Activated CD4-positive, CD25-positive, alpha-beta regulatory T cell treated with anti-CD3 and anti-CD28 coated beads, Interleukin-2, amount 50 U/mL, for 16 hours (primary cell): ENCODE measurements around the gene MYO7B.

Experiments
- DNase-seq: peaks from one replicate; pipeline ENCODE4 v3.0.0-alpha.2; 2020; ENCODE audit warnings: low read depth, low spot score

MYO7B gene

GRCh38 chr2:127572841-127573240 lies 37.4 kb downstream of the MYO7B start:
- no peak for DNase-seq

DNA sequence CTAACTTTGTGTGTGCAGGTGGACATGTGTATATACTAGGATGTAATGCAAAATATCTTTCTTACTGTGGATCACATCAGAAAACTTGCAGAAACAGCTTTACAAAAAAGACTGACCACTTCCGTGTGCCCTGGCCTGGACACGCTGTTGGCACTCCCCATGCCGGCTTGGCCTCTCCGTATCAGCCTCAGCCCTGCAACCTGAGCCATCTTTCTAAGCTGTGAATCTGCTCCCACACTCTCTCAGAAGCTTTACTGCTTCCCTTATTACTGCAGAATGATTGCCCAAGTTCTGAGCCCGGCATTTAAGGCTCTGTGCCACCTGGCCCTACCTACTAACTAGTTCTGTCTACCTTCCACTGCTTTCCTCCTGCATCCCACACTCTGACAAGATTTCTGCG lies 37.8 kb downstream of the MYO7B start:
- DNase-seq, result no peak

- no peak for DNase-seq
Measured at GRCh38 chr2:127573771-127574170, 38.3 kb downstream of the MYO7B start.

DNA sequence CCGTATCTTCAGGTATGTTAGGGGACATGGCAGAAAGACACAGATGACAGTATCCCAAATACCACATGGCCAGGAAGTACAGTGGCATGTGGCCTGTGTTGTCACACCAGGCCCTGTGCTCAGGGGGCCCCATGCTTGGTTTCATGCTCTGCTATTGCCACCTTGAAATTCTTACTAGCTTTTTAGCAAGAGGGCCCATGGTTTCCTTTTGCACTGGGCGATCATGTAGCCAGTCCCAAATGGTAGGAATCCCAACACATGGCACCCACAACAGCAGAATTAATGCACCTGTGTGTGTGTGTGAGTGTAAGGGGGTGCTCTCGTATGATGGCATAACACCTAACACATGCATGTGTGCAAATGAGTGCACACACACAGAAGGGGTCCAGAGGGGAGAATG lies 39.2 kb downstream of the MYO7B start:
- DNase-seq, result no peak

DNA sequence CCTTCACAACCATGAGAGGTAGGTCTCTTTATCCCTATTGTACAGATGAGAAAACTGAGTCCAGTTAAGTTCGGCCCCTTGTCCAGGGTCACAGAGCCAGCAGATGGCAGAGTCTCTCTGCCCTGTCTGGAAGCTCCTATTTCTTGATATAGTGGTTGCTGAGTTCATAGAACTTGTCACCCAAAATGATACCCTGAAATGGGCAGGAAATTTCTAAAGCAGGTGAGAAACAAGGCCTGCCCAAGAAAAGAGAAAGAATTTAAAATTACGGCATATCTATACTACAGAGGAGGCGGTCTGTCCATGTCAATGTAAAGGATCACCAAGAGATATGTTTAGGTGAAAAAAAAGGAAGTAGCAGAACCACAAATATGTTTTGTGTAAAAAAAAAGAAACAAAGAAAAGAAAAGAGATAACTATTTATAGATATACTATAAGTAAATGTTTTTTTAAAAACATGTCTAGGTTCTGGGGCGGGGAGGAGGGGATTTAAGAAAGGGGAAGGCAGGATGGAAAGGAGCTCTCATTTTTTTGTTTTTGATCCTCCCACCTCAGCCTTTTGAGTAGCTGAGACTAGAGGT lies 39.8 kb downstream of the MYO7B start:
- DNase-seq, result no peak

DNA sequence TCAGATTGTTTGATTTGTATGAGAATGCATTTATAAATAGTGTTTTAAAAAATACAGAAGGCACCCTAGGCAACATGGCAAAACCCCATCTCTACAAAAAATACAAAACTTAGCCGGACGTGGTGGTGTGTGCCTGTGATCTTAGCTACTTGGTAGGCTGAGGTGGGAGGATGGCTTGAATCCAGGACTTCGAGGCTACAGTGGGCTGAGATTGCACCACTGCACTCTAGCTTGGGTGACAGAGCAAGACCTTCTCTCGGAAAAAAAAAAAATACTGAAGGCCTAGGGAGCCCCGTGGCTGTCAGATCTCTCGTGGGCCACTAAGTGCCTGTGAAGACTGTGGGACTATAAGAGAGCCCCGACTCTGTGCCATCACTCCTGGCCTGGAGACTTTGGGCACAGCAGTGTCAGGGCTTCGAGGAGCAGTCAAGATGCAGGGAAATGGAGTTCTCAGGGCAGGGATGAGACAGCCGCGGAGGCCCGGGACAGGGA lies 40.5 kb downstream of the MYO7B start:
- no peak for DNase-seq

DNA sequence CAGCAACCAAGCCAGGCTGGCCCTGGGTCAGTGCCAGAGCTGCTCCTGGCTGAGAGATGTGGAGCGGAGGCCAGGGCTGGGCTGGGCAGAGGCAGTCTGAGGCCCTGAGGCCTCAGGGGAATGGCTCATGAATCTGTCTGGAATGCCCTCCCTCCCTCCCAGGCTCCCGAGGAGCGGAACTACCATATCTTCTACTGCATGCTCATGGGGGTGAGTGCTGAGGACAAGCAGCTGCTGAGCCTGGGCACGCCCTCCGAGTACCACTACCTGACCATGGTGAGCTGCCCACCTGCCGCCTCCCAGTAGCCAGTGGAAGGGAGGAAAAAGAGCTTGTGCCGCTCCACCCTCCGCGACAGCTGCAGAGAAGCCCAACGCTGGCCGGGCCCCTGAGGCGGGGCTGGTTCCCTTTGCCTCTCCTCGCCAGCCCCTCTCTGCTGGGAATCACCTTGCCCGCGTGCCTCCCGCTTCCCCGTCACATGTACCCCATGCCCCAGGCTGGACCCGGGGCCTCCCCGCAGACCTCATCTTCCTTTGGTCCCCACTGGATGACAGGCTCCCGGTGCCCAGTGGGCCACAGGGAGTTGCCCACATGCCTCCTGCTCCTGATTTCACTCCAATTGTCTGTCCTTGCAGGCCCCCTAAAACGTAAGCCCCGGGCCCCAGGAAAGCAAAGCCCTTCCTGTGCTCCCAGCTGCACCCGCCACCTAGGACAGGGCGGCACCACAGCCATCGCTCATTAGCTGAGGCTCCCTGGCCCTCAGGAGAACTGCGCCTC lies 41.1 kb downstream of the MYO7B start:
- no peak for DNase-seq

DNA sequence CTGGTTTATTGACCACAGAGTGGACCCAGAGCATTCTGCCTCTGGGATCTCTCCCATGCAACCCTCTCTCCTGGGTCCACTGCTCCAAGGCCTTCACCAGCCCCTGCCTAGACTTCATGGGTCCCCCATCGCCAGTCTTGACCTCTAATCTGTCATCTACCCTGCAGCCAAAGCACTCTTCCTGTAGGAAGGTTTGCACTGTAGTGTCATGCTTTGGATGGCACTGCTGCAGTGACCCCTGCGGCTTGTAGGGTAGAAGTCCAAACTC lies 41.7 kb downstream of the MYO7B start:
- DNase-seq, result no peak

DNA sequence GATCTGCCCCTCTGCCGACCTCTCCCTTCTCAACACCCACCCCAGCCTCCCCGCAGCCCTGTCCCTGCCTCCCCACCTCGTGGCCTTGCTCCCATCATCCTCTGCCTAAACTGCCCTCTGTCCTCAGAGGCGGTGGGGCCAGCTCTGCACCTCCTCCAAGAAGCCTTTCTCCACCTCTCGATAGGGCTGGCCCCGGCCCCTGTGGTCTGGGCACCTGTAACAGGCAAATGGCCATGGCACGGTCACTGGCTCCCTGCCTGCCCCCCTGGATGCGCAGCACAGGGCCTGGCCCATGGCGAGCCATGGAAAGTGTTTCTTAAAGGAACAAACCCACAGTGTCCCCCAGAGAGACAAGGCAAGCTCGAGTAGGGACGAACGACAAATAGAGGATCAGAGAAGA lies 42.0 kb downstream of the MYO7B start:
- no peak for DNase-seq

DNA sequence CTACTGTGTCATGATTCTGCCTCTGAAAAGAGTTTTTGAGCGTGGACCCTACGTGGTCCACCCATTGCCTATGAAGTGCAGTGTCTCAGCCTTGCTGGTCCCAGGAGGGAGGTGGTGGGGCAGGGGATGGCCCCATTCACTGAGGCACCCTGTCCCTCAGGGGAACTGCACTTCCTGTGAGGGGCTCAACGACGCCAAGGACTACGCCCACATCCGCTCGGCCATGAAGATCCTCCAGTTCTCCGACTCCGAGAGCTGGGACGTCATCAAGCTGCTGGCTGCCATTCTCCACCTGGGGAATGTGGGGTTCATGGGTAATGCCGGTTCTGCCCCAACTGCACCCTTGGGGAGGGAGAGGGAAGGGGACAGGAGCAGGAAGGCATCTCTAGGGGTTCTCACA lies 42.5 kb downstream of the MYO7B start:
- DNase-seq, result no peak

DNA sequence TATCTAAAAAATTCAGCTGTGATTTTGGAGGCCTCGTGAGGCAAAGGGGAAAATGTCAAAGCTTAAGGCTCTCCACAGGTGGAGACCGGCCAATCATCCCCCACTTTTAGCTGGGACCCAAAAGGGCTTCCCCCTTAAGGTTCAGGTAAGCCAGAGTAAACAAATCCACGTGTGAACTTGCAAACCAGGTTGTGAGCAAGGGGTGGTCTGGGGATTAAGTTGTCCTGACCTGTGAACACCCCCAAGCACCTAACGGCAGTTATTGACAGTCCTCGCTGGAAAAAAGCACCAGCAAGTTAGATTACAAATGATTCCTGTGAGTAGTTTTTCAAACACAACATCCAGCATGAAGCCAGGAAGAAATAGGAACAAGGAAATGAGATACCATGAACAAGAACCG lies 42.9 kb downstream of the MYO7B start:
- DNase-seq, result no peak

- no peak for DNase-seq
Measured at GRCh38 chr2:127579231-127579630, 43.7 kb downstream of the MYO7B start.

DNA sequence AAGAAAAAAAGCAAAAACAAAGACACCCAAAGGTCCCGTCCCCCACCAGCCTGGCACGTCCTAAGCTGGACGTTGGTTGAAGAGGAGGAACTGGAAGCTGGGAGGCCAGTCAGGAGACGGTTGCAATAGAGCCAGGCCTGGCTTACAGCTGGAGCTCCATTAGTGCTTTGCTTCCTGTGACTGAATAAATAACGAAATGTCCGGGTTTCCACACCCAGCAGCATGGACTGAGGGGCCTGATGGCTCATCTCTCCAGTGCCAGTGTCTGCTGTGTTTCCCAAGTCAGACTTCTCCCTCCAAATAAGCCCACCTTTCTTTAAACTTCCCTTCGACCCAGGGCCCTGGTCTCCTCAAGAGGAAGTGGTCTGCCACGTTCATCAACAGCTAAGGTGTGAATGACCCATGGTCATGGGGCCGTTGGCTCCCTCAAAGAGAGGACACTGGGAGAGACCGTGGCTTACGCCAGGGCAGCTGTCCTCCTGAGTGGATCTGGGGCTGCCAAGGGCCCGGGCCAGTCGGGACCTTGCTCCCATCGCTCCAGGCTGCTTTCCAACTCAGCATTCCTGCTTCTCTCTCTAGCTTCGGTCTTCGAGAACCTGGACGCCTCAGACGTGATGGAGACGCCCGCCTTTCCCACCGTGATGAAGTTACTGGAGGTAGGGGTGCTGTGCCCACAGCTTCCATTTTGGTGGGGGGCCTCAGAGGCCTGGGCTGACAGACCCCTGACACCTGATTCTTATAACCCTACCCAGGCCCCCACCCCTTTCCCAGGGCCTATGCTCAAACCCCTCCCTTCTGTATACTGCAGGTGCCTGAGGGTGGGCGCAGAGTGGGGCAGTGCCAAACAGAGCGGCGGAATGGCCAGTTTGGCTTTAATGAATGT lies 44.9 kb downstream of the MYO7B start:
- no peak for DNase-seq

DNA sequence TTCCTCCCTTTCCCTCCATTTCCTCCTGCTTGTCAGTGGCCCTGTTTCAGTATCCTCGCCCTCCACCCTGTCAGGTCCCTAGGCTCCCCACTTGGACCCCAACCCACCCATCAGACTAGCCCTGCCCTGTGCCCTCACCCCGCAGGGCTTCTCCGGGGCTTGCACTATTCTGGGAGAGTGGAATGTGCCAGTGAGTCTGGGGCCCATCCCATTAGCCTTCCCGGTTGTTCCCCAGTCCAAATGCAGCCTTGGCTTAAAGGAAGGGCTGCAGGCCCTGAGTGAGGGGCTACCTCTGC lies 45.5 kb downstream of the MYO7B start:
- no peak for DNase-seq

GRCh38 chr2:127581516-127582490 lies 46.3 kb downstream of the MYO7B start:
- DNase-seq, result no peak

DNA sequence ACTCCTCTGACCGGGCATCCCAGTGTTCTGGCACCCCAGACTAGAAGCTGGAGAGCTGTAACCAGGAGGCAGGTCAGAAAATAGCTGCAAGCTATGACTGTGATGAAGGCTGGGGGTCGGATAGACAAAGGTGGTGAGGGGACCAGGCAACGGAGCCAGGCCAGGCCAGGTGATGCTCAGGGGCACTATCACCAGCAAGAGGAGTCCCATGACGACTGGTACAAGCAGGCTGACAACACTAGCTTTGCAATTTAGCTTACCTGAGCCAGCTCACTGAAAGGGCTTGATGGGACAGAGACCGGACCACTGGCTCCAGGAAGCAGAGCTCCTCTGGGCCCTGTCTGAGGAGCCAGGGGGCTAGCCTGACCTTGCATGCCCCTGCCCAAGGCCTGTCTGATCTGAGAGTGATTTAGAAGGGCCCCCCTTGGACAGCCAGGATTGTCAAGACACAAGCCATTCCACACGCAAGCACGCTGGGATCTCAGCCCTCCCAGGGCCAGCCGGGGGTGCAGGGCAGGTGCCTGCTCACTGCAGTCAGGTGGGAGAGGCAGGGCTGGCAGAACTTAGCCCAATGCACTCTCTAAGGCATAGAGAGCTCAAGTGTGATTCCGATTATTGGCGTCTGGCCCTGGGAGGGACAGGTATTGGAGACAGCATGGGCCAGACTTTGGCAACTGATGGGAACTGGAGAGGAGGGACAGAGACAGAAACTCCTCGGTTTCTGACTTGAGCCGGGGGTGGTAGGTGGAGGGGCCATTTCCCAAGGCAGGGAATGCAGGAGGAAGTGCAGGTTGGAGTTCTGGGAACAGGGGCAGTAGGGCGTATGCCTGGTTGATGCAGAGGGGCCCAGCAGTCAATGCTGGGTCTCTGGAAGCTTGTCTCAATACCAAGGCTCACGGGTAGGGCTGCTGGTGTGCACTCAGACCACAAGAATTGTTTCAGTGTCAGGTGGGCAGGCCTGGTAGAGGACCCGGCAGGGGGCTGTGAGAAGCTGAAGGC lies 47.7 kb downstream of the MYO7B start:
- no peak for DNase-seq

DNA sequence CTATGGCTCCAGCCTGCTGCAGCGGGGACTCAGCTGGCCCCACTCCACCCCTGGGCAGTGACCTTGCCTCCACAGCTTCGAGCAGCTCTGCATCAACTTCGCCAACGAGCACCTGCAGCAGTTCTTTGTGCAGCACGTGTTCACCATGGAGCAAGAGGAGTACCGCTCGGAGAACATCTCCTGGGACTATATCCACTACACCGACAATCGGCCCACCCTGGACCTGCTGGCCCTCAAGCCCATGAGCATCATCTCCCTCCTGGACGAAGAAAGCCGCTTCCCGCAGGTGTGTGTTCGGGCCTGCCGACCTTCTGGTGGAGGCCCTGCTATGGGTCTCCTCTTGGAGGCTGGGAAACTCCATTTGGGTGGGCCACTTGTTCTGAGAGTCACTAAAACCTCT lies 48.6 kb downstream of the MYO7B start:
- DNase-seq, result no peak

- DNase-seq, result no peak
Measured at GRCh38 chr2:127584516-127585033, 49.1 kb downstream of the MYO7B start.

- no peak for DNase-seq
Measured at GRCh38 chr2:127585270-127585807, 49.9 kb downstream of the MYO7B start.

DNA sequence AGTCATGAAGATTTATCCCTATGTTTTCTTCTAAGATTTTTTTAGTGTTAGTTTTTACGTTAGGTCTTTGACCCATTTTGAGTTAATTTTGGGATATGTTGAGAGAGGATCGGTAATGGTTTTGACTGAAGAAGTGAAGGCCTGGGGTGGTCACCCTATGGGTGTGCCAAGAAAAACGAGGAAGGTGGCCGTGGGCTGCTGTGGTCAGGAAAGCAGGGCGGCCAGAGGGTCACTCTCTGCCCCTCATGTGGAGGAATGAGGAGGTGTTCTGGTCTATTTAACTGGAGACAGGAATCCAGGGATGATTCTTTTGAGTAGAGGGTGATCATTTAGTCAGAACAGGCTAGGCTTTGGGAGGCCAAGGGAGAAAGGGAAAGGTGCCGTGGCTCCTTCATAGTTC lies 50.7 kb downstream of the MYO7B start:
- DNase-seq, result no peak
